ENCODE results near the gene RITA1.

RITA1 gene

GRCh38 chr12:113154351-113154973 lies 31.1 kb upstream of the RITA1 start:
- DNase-seq = no peak

- DNase-seq = no peak
These were observed 30.5 kb upstream of the RITA1 start for GRCh38 chr12:113155060-113155459.

- DNase-seq = no peak
These were observed 29.9 kb upstream of the RITA1 start for GRCh38 chr12:113155646-113156045.

- no peak for DNase-seq
These were observed 28.2 kb upstream of the RITA1 start for GRCh38 chr12:113157218-113157859.

GRCh38 chr12:113158439-113159203 lies 26.9 kb upstream of the RITA1 start:
- DNase-seq = no peak

GRCh38 chr12:113159937-113160336 lies 25.6 kb upstream of the RITA1 start:
- DNase-seq = no peak

GRCh38 chr12:113161415-113162016 lies 24.0 kb upstream of the RITA1 start:
- peak; percentile 21 for DNase-seq

GRCh38 chr12:113162102-113163029 lies 23.2 kb upstream of the RITA1 start:
- DNase-seq = no peak

GRCh38 chr12:113163030-113163360 lies 22.5 kb upstream of the RITA1 start:
- no peak for DNase-seq

- no peak for DNase-seq
These were observed 21.5 kb upstream of the RITA1 start for GRCh38 chr12:113164014-113164413.

- DNase-seq = no peak
These were observed 19.7 kb upstream of the RITA1 start for GRCh38 chr12:113165521-113166450.

GRCh38 chr12:113167868-113168267 lies 17.7 kb upstream of the RITA1 start:
- DNase-seq = no peak

GRCh38 chr12:113169697-113170096 lies 15.8 kb upstream of the RITA1 start:
- DNase-seq = no peak

- no peak for DNase-seq
These were observed 15.1 kb upstream of the RITA1 start for GRCh38 chr12:113170457-113170856.

GRCh38 chr12:113170926-113171325 lies 14.6 kb upstream of the RITA1 start:
- no peak for DNase-seq

GRCh38 chr12:113171543-113171942 lies 14.0 kb upstream of the RITA1 start:
- peak; percentile 63 for DNase-seq

GRCh38 chr12:113172185-113172584 lies 13.3 kb upstream of the RITA1 start:
- DNase-seq = no peak

- no peak for DNase-seq
These were observed 12.3 kb upstream of the RITA1 start for GRCh38 chr12:113173081-113173698.

GRCh38 chr12:113174461-113175384 lies 10.8 kb upstream of the RITA1 start:
- DNase-seq = peak; percentile 18

- DNase-seq = no peak
These were observed 6.5 kb upstream of the RITA1 start for GRCh38 chr12:113179023-113179422.

All from MV-4-11 (cell line).